Liver (tissue), 9 donors: ENCODE results near the gene KCNK10. TPM values are rescaled to one million over a fixed set of nuclear protein-coding genes. Genes with fewer than 3 reads are reported as not detected.

Source experiments
- DNase-seq: peaks from one replicate; pipeline ENCODE4 v3.0.0-alpha.2; 2017; ENCODE audit warnings: low spot score
- H3K27ac ChIP-seq, 2 donors: one replicate each; pipeline ENCODE4 v1.7.0; 2013; ENCODE audit warnings: inconsistent platforms in 2 of 2, low read length in 2 of 2, control low read depth in 1 of 2, low read depth in 1 of 2, mild to moderate bottlenecking in 1 of 2
- H3K27me3 ChIP-seq, 4 donors: one replicate each; pipeline versions ENCODE4 v1.6.1 to v1.7.0; 2013; ENCODE audit warnings: low read length in 3 of 4, inconsistent platforms in 1 of 4, mild to moderate bottlenecking in 1 of 4, moderate library complexity in 1 of 4; ENCODE audit not compliant: control insufficient read depth in 4 of 4, insufficient read depth in 4 of 4
- H3K36me3 ChIP-seq, 4 donors: one replicate each; pipeline versions ENCODE4 v1.6.1 to v1.7.0; 2013; ENCODE audit warnings: low read length in 3 of 4, mild to moderate bottlenecking in 3 of 4, low read depth in 1 of 4, moderate library complexity in 1 of 4; ENCODE audit not compliant: control insufficient read depth in 4 of 4, insufficient read depth in 3 of 4
- H3K4me1 ChIP-seq, 4 donors: one replicate each; pipeline versions ENCODE4 v1.6.1 to v1.7.0; 2013; ENCODE audit warnings: low read length in 3 of 4, mild to moderate bottlenecking in 3 of 4, moderate library complexity in 1 of 4; ENCODE audit not compliant: control insufficient read depth in 4 of 4, insufficient read depth in 4 of 4
- H3K4me3 ChIP-seq, 3 donors: one replicate each; pipeline versions ENCODE4 v1.6.1 to v1.7.0; 2013; ENCODE audit warnings: low read length in 3 of 3, control low read depth in 1 of 3, low read depth in 1 of 3, mild to moderate bottlenecking in 1 of 3
- H3K9ac ChIP-seq, 2 donors: one replicate each; pipeline ENCODE4 v1.7.0; 2013; ENCODE audit warnings: low read length in 2 of 2, mild to moderate bottlenecking in 2 of 2, moderate library complexity in 2 of 2, control low read depth in 1 of 2, low read depth in 1 of 2
- H3K9me3 ChIP-seq, 4 donors: one replicate each; pipeline versions ENCODE4 v1.6.1 to v1.7.0; 2013; ENCODE audit warnings: low read length in 3 of 4; ENCODE audit not compliant: control insufficient read depth in 4 of 4
- ATF3 ChIP-seq: IDR thresholded peaks from 2 replicates; pipeline ENCODE4 v1.6.1; 2016; ENCODE audit warnings: antibody characterized with exemption
- EGR1 ChIP-seq, 2 donors: IDR thresholded peaks; 2 replicates each; pipeline ENCODE4 v1.6.1; 2016 to 2018; ENCODE audit warnings: antibody characterized with exemption in 2 of 2, low read depth in 2 of 2
- FOXA1 ChIP-seq: IDR thresholded peaks from 2 replicates; pipeline ENCODE4 v1.6.1; 2016; ENCODE audit warnings: antibody characterized with exemption
- FOXA2 ChIP-seq: IDR thresholded peaks from 2 replicates; pipeline ENCODE4 v1.6.1; 2016; ENCODE audit warnings: antibody characterized with exemption
- GABPA ChIP-seq, 2 donors: IDR thresholded peaks in 1 of 2; conservative IDR thresholded peaks in 1 of 2; 2 replicates each; pipeline ENCODE4 v1.6.1; 2016; ENCODE audit warnings: antibody characterized with exemption in 2 of 2, mild to moderate bottlenecking in 1 of 2, moderate library complexity in 1 of 2
- HNF4A ChIP-seq, 2 donors: conservative IDR thresholded peaks; 2 replicates each; pipeline ENCODE4 v1.6.1; 2016; ENCODE audit warnings: antibody characterized with exemption in 2 of 2, mild to moderate bottlenecking in 2 of 2
- HNF4G ChIP-seq: IDR thresholded peaks from 2 replicates; pipeline ENCODE4 v1.6.1; 2016; ENCODE audit warnings: antibody characterized with exemption
- MAX ChIP-seq: IDR thresholded peaks from 2 replicates; pipeline ENCODE4 v1.6.1; 2016; ENCODE audit warnings: antibody characterized with exemption
- RAD21 ChIP-seq, 2 donors: IDR thresholded peaks; 2 replicates each; pipeline ENCODE4 v1.6.1; 2016; ENCODE audit warnings: antibody characterized with exemption in 2 of 2, mild to moderate bottlenecking in 2 of 2
- REST ChIP-seq: IDR thresholded peaks from 2 replicates; pipeline ENCODE4 v1.6.1; 2016; ENCODE audit warnings: antibody characterized with exemption, mild to moderate bottlenecking
- RXRA ChIP-seq, 2 donors: IDR thresholded peaks; 2 replicates each; pipeline ENCODE4 v1.6.1; 2017 to 2018; ENCODE audit warnings: antibody characterized with exemption in 2 of 2, mild to moderate bottlenecking in 1 of 2
- SP1 ChIP-seq: IDR thresholded peaks from 2 replicates; pipeline ENCODE4 v1.6.1; 2018; ENCODE audit warnings: antibody characterized with exemption, mild to moderate bottlenecking
- TAF1 ChIP-seq: conservative IDR thresholded peaks from 2 replicates; pipeline ENCODE4 v1.6.1; 2016; ENCODE audit warnings: antibody characterized with exemption, mild to moderate bottlenecking
- YY1 ChIP-seq: IDR thresholded peaks from 2 replicates; pipeline ENCODE4 v1.6.1; 2016; ENCODE audit warnings: antibody characterized with exemption, mild to moderate bottlenecking
- WGBS: extraction: QIAGEN DNeasy Blood & Tissue Kit; methylation state at CpG from one replicate; pipeline ENCODE4 v1.1.7; 2013; 5-methylcytosine and 5-hydroxymethylcytosine counted together
- polyA plus RNA-seq, 2 donors: library from polyadenylated mRNA; stranded (reverse) in 1 of 2; unstranded in 1 of 2; fragments of 200-250 nt in 1 of 2; fragments of >200 nt in 1 of 2; fragmentation: Nextera tagmentation in 1 of 2; extraction: Ambion mirVana in 1 of 2; gene quantifications; one replicate each; pipeline versions ENCODE4 v1.2.1 to v1.2.3, GENCODE V29; 2013 to 2015
- total RNA-seq, 2 donors: library from RNA; depleted of rRNA; stranded (reverse); fragments of >200 nt; gene quantifications; one replicate each; pipeline ENCODE4 v1.2.3, GENCODE V29; 2014
- TF ChIP-seq, protein P1 (sequence below): IDR thresholded peaks from 2 replicates; pipeline ENCODE4 v1.6.1; 2016; ENCODE audit warnings: antibody characterized with exemption
- TF ChIP-seq, protein P2 (sequence below): fragments of 150-350 bp; IDR thresholded peaks from 2 replicates; pipeline ENCODE4 v1.5.1; 2017; ENCODE audit warnings: improper control_type of control experiment, low read depth, low read length; ENCODE audit not compliant: missing input control
- donor health status: healthy.
- donor health status: healthy.
- donor health status: healthy.
- donor health status: healthy.
- donor health status: healthy.

The KCNK10 gene
- total and polyA plus RNA-seq, 4 donors, result 0.05 TPM; not detected in 3

GRCh38 chr14:88258021-88258420 lies 65.0 kb downstream of the KCNK10 start:
- Histone ChIP-seq H3K9ac (no peak overlapping the region), H3K9me3 (no peaks in the 10 kb centered on the region), H3K4me1 (no peaks in the 10 kb centered on the region), H3K4me3 (no peak overlapping the region), H3K27ac (no peak overlapping the region), H3K36me3 (no peaks in the 10 kb centered on the region), H3K27me3 (no peaks in the 10 kb centered on the region)
- no peak for DNase-seq
- WGBS, result 84% methylated on average over 4 of the region's 4 CpGs
- no peak for TF ChIP-seq REST
- no peak for TF ChIP-seq YY1
- TF ChIP-seq HNF4G, result no peak
- TF ChIP-seq MAX, result no peak
- no peak for TF ChIP-seq HNF4A (conservative IDR thresholded peaks at IDR 0.05)
- TF ChIP-seq TAF1, result no peak
- no peak for TF ChIP-seq EGR1 (IDR thresholded peaks at IDR 0.05; ENCODE audit: low read depth in 2 of 2)
- no peak for TF ChIP-seq FOXA2

GRCh38 chr14:88256997-88257950 lies 65.8 kb downstream of the KCNK10 start:
- no peak overlapping the region for H3K4me3 ChIP-seq
- H3K9ac ChIP-seq, result no peak overlapping the region
- no peak overlapping the region for H3K27ac ChIP-seq
- WGBS, result 73% methylated on average over 9 of the region's 9 CpGs
- no peaks in the 10 kb centered on the region for H3K27me3 ChIP-seq
- TF ChIP-seq RAD21 (IDR thresholded peaks at IDR 0.05) (no peak), ATF3 (no peak), EGR1 (IDR thresholded peaks at IDR 0.05; ENCODE audit: low read depth in 2 of 2) (no peak), REST (no peak), SP1 (no peak), RXRA (IDR thresholded peaks at IDR 0.05) (no peak), GABPA (IDR thresholded peaks at IDR 0.05 in 1 of 2, conservative IDR thresholded peaks at IDR 0.05 in 1 of 2) (no peak), MAX (no peak), YY1 (no peak), TAF1 (no peak), FOXA1 (no peak), FOXA2 (no peak), HNF4G (no peak)
- TF ChIP-seq, protein P1, sequence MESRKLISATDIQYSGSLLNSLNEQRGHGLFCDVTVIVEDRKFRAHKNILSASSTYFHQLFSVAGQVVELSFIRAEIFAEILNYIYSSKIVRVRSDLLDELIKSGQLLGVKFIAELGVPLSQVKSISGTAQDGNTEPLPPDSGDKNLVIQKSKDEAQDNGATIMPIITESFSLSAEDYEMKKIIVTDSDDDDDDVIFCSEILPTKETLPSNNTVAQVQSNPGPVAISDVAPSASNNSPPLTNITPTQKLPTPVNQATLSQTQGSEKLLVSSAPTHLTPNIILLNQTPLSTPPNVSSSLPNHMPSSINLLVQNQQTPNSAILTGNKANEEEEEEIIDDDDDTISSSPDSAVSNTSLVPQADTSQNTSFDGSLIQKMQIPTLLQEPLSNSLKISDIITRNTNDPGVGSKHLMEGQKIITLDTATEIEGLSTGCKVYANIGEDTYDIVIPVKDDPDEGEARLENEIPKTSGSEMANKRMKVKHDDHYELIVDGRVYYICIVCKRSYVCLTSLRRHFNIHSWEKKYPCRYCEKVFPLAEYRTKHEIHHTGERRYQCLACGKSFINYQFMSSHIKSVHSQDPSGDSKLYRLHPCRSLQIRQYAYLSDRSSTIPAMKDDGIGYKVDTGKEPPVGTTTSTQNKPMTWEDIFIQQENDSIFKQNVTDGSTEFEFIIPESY, result no peak
- TF ChIP-seq, protein P2, sequence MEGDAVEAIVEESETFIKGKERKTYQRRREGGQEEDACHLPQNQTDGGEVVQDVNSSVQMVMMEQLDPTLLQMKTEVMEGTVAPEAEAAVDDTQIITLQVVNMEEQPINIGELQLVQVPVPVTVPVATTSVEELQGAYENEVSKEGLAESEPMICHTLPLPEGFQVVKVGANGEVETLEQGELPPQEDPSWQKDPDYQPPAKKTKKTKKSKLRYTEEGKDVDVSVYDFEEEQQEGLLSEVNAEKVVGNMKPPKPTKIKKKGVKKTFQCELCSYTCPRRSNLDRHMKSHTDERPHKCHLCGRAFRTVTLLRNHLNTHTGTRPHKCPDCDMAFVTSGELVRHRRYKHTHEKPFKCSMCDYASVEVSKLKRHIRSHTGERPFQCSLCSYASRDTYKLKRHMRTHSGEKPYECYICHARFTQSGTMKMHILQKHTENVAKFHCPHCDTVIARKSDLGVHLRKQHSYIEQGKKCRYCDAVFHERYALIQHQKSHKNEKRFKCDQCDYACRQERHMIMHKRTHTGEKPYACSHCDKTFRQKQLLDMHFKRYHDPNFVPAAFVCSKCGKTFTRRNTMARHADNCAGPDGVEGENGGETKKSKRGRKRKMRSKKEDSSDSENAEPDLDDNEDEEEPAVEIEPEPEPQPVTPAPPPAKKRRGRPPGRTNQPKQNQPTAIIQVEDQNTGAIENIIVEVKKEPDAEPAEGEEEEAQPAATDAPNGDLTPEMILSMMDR, result no peak
- no peaks in the 10 kb centered on the region for H3K36me3 ChIP-seq
- H3K9me3 ChIP-seq, result no peaks in the 10 kb centered on the region
- H3K4me1 ChIP-seq, result no peaks in the 10 kb centered on the region
- no peak for DNase-seq
